Measurements from ENCODE around the gene PHLDA2. TPM values are rescaled to one million over a fixed set of nuclear protein-coding genes. Genes with fewer than 3 reads are reported as not detected.

PHLDA2 gene
- total and polyA plus RNA-seq, 2 of the 13 experiments (the other 11 are each of a cell fraction or from before 2014, with no cell fraction given): 0.55 to 0.78 TPM

DNA sequence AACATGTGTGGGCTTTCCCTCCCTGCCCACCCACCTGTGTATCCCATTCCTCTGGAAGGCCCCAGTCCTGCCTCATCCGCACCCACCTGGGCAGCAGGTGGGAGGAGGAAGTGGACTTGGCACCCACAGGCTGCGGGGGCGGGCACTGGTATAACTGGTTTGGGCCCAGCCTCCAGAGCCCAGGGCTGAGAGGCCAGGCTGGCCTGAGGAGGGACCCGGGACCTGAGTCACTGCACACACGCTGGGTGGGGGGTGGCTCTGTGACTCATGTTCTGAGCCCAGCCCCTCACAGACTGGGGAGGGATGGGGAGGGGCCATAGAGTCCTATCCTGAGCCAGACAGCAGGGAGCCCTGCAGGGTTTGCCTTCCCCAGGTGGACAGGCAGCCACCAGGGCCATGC is 16.7 kb downstream of the PHLDA2 start:
- no TSS peak for BruUV-seq (replicated peaks)
- Histone ChIP-seq H3K4me1 (ENCODE audit: insufficient read depth, low read length) (peaks cover 16% of the 10 kb centered on the region), H2AFZ (ENCODE audit: low read length) (no peak overlapping the region), H3K36me3 (replicated peaks in 1 of 2; ENCODE audit: control insufficient read depth in 1 of 2, insufficient read depth in 2 of 2, low read length in 2 of 2) (no peaks in the 10 kb centered on the region), H3K4me2 (ENCODE audit: low read depth, low read length) (no peak overlapping the region), H3K9ac (ENCODE audit: insufficient read depth, low read depth, low read length) (no peak overlapping the region), H3K27me3 (ENCODE audit: control insufficient read depth in 1 of 2, insufficient read depth in 2 of 2, low read length in 2 of 2) (no peaks in the 10 kb centered on the region), H3K9me3 (ENCODE audit: low read length) (no peaks in the 10 kb centered on the region), H3K27ac (ENCODE audit: extremely low read length, insufficient read depth, low read length) (no peak overlapping the region), H3K79me2 (ENCODE audit: insufficient read depth, low read length) (no peaks in the 10 kb centered on the region), H4K20me1 (ENCODE audit: insufficient read depth, low read length) (no peaks in the 10 kb centered on the region), H3K4me3 (replicated peaks in 1 of 3; ENCODE audit: insufficient read depth in 1 of 3, low read depth in 2 of 3, low read length in 3 of 3) (no peak overlapping the region)
- ChIA-PET CTCF (ENCODE audit: low intra/inter-chr PET ratio, low total read pairs) (no interaction called here), POLR2A (interaction anchor here (1.1 kb wide), 1 partner anchor 9 kb away, joined by 3 read pairs; no protein-coding TSS in a partner anchor)
- in situ Hi-C loops (cut with HindIII; ENCODE audit: extremely low pct_ligation_motif_present, low pct_unique_long_range_greater_than_20kb): no loop called here
- WGBS (ENCODE audit: low lambda C conversion rate): 11% methylated on average over 3 of the region's 5 CpGs
- no peak for FAIRE-seq
- intact Hi-C loops (cut with micrococcal nuclease; ENCODE audit: unreplicated experiment): no loop called here
- DNase-seq (ENCODE audit: low spot score): peak; percentile 69
- peak; percentile 74 for ATAC-seq
- TF ChIP-seq, protein P1, sequence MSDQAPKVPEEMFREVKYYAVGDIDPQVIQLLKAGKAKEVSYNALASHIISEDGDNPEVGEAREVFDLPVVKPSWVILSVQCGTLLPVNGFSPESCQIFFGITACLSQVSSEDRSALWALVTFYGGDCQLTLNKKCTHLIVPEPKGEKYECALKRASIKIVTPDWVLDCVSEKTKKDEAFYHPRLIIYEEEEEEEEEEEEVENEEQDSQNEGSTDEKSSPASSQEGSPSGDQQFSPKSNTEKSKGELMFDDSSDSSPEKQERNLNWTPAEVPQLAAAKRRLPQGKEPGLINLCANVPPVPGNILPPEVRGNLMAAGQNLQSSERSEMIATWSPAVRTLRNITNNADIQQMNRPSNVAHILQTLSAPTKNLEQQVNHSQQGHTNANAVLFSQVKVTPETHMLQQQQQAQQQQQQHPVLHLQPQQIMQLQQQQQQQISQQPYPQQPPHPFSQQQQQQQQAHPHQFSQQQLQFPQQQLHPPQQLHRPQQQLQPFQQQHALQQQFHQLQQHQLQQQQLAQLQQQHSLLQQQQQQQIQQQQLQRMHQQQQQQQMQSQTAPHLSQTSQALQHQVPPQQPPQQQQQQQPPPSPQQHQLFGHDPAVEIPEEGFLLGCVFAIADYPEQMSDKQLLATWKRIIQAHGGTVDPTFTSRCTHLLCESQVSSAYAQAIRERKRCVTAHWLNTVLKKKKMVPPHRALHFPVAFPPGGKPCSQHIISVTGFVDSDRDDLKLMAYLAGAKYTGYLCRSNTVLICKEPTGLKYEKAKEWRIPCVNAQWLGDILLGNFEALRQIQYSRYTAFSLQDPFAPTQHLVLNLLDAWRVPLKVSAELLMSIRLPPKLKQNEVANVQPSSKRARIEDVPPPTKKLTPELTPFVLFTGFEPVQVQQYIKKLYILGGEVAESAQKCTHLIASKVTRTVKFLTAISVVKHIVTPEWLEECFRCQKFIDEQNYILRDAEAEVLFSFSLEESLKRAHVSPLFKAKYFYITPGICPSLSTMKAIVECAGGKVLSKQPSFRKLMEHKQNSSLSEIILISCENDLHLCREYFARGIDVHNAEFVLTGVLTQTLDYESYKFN (CRISPR knock-in tag; conservative IDR thresholded peaks at IDR 0.05): 0 out of 2 replicates have a peak, but pooled peaks have one; percentile 19
- TF ChIP-seq PCBP1 (IDR thresholded peaks at IDR 0.05; ENCODE audit: borderline replicate concordance, low read depth, low read length) (0 out of 2 replicates have a peak, but pooled peaks have one; percentile 40), ZNF383 (CRISPR knock-in tag; IDR thresholded peaks at IDR 0.05; ENCODE audit: borderline replicate concordance) (no peak), HNRNPL (IDR thresholded peaks at IDR 0.05; ENCODE audit: low read depth, low read length) (peak; percentile 97), ETV5 (CRISPR knock-in tag; IDR thresholded peaks at IDR 0.05; ENCODE audit: borderline replicate concordance) (peak; percentile 21; the same call in 1 of the 2 replicates), ZNF317 (CRISPR knock-in tag; IDR thresholded peaks at IDR 0.05) (no peak), FOSL2 (CRISPR knock-in tag; IDR thresholded peaks at IDR 0.05) (peak; percentile 91), ZFYVE20 (CRISPR knock-in tag; IDR thresholded peaks at IDR 0.05; ENCODE audit: borderline replicate concordance, low read depth) (no peak), PRMT3 (CRISPR knock-in tag; IDR thresholded peaks at IDR 0.05; ENCODE audit: borderline replicate concordance, low read depth) (no peak), RBM22 (optimal IDR thresholded peaks at IDR 0.05; ENCODE audit: low read length) (no peak), HNRNPLL (IDR thresholded peaks at IDR 0.05; ENCODE audit: low read depth, low read length, poor library complexity, severe bottlenecking) (no peak), ZNF546 (CRISPR knock-in tag; conservative IDR thresholded peaks at IDR 0.05) (no peak), ZFY (CRISPR knock-in tag; IDR thresholded peaks at IDR 0.05) (no peak), HNF4A (CRISPR knock-in tag; IDR thresholded peaks at IDR 0.05) (0 out of 2 replicates have a peak, but pooled peaks have one; percentile 18), SRSF1 (optimal IDR thresholded peaks at IDR 0.05; ENCODE audit: low read depth, low read length) (peak; percentile 79), NFIB (CRISPR knock-in tag; IDR thresholded peaks at IDR 0.05; ENCODE audit: borderline replicate concordance) (no peak), SAP130 (CRISPR knock-in tag; IDR thresholded peaks at IDR 0.05; ENCODE audit: low read depth) (peak; percentile 29; the same call in 1 of the 2 replicates), SP5 (CRISPR knock-in tag; IDR thresholded peaks at IDR 0.05; ENCODE audit: borderline replicate concordance, low read depth) (0 out of 2 replicates have a peak, but pooled peaks have one; percentile 18)
- TF ChIP-seq, protein P2, sequence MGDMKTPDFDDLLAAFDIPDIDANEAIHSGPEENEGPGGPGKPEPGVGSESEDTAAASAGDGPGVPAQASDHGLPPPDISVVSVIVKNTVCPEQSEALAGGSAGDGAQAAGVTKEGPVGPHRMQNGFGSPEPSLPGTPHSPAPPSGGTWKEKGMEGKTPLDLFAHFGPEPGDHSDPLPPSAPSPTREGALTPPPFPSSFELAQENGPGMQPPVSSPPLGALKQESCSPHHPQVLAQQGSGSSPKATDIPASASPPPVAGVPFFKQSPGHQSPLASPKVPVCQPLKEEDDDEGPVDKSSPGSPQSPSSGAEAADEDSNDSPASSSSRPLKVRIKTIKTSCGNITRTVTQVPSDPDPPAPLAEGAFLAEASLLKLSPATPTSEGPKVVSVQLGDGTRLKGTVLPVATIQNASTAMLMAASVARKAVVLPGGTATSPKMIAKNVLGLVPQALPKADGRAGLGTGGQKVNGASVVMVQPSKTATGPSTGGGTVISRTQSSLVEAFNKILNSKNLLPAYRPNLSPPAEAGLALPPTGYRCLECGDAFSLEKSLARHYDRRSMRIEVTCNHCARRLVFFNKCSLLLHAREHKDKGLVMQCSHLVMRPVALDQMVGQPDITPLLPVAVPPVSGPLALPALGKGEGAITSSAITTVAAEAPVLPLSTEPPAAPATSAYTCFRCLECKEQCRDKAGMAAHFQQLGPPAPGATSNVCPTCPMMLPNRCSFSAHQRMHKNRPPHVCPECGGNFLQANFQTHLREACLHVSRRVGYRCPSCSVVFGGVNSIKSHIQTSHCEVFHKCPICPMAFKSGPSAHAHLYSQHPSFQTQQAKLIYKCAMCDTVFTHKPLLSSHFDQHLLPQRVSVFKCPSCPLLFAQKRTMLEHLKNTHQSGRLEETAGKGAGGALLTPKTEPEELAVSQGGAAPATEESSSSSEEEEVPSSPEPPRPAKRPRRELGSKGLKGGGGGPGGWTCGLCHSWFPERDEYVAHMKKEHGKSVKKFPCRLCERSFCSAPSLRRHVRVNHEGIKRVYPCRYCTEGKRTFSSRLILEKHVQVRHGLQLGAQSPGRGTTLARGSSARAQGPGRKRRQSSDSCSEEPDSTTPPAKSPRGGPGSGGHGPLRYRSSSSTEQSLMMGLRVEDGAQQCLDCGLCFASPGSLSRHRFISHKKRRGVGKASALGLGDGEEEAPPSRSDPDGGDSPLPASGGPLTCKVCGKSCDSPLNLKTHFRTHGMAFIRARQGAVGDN (CRISPR knock-in tag; IDR thresholded peaks at IDR 0.05): peak; percentile 60

Data from HepG2 (cell line).